Activated CD8-positive, alpha-beta memory T cell treated with anti-CD3 and anti-CD28 coated beads, Interleukin-2, amount 50 U/mL, for 48 hours (primary cell): ENCODE data around the gene TOMM40.
A peak's percentile ranks its signal among the peaks of the same experiment; 100 is the strongest.

Experiments
- DNase-seq: peaks from one replicate; pipeline ENCODE4 v3.0.0-alpha.2; 2020

TOMM40 gene

DNA sequence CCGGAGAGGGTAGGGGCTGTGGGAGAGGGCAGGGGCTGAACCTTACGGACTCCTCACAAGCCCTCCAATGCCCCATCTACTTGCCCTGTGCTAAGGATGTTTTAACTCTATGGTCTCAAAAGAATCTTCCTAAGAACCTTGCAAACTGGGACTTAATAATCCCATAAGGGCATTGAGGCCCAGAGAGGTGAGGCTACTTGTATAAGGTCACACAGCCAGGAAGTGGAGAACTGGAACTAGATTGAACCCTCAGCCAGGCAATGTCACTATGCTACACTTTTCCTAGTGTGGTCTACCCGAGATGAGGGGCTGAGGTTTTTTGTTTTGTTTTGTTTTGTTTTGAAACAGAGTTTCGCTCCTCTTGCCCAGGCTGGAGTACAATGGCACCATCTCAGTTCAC is 40.5 kb downstream of the TOMM40 start:
- no peak for DNase-seq

DNA sequence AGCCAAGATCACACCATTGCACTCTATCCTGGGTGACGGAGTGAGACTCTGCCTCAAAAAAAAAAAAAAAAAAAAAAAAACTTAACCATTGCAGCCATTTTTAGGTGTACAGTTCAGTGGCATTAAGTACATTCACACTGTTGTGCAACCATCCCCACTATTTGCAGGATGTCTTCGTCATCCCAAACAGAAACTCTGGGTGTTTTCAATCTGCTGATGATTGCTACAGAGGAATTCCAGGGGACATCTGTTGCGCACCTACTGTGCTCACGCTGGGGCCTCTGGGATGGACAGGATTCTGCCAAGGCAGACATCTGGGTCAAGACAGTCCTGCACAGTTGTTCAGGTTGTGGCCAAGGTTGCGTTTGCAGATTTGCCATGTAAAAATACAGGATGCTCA is 48.6 kb downstream of the TOMM40 start:
- DNase-seq = no peak

DNA sequence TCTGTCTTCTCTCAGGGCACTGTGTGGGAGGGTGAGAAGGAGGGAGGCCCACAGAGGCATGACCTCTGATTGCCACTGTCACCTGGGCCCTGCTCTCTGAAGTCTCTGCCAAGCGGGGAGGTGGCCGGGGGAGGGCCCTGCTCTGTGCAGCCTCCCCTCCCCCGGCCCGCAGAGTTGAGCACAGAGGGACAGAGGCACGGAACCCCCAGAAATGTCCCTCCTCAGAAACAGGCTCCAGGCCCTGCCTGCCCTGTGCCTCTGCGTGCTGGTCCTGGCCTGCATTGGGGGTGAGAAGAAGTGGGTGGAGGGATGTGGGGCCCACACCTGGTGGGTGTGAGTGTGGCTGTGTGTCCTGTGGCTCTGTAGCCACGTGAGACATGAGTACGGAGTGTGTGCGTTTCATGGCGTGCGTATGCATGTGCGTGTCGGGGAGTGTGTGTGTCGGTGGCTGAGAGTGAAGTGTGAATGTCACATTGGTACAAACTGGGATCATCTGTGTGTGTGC is 51.1 kb downstream of the TOMM40 start, which contains the start of gene APOC4:
APOC4 (plus strand) TSS at position 171 of the 505 bp plus-strand sequence; CDS start at position 212, 41 bp downstream.
- DNase-seq = no peak

DNA sequence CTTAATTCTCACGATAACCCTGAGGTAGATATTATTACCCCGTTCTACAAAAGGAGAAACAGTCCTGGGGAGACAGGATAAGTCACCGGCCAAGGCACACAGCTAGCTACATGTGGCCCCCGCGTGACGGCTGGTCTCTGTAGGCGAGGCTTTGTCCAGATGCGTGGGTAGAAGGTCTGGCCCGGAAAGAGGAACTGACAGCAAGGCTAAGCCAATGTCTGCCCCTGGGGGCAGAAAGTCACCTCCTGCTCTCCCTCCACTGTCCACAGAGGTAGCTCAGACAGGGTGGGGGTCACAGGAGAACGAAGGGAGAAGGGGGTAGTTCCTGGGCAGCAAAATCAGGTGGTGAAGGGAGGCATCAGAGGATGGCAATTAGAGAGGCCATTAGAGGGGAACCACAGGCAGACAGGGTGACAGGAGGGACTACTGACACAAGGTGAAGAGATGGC is 52.8 kb downstream of the TOMM40 start:
- no peak for DNase-seq

DNA sequence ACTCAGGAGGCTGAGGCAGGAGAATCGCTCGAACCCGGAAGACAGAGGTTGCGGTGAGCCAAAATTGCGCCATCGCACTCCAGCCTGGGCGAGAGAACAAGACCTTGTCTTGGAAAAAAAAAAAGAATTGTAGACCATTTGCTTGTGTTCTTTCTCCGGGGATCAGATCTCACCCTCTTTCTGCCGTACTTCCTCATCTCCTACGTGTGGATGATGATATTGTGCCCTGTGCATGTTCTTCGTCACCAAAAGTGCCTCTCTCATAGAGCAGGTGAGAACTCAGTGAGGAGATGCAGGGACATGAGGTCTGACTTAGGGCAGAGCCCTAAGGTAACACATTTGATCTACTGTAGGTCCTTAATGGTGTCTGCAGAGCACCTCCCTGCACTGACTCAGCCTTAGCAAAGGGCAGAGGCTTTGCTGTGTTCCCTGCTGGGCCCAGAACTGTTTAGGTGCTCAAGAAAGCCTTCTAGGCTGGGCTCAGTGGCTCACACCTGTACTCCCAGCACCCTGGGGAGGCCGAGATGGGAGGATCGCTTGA is 56.1 kb downstream of the TOMM40 start:
- no peak for DNase-seq

DNA sequence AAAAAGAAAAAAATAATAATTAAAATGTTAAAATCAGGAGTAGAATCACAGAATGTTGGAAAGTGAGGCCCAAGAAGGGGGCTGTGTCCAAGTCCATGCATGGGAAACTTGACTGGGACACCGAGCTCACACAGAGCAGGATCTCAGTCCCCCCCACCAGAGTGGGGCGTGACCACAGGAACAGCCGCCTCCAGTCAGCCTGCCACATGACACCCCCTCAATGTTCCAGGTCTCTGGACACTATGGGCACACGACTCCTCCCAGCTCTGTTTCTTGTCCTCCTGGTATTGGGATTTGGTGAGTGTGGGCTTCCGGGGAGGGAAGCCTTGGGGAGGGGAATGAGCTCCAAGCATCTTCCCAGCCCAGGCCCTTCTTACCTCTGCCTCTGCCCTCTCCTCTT is 57.2 kb downstream of the TOMM40 start:
- DNase-seq = no peak

DNA sequence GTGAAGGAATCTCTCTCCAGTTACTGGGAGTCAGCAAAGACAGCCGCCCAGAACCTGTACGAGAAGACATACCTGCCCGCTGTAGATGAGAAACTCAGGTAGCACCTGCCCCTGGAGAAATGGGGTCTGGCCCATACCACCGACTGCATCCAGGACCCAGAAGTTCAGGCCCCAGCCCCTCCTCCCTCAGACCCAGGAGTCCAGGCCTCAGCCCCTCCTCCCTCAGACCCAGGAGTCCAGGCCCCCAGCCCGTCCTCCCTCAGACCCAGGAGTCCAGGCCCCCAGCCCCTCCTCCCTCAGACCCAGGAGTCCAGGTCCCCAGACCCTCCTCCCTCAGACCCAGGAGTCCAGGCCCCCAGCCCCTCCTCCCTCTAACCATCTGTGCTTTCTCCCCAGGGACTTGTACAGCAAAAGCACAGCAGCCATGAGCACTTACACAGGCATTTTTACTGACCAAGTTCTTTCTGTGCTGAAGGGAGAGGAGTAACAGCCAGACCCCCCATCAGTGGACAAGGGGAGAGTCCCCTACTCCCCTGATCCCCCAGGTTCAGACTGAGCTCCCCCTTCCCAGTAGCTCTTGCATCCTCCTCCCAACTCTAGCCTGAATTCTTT is 57.8 kb downstream of the TOMM40 start:
- no peak for DNase-seq

DNA sequence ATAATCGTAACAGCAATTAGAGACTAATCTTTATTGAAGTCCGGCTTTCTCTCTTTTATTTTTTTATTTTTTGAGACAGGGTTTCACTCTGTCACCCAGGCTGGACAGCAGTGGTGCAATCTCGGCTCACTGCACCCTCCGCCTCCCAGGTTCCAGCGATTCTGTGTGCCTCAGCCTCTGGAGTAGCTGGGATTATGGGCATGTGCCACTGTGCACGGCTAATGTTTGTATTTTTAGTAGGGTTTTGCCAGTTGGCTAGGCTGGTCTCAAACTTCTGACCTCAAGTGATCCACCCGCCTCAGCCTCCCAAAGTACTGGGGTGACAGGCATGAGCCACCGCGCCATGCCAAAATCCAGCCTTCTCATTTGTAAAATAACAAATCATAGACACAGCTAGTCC is 58.5 kb downstream of the TOMM40 start:
- DNase-seq = no peak

DNA sequence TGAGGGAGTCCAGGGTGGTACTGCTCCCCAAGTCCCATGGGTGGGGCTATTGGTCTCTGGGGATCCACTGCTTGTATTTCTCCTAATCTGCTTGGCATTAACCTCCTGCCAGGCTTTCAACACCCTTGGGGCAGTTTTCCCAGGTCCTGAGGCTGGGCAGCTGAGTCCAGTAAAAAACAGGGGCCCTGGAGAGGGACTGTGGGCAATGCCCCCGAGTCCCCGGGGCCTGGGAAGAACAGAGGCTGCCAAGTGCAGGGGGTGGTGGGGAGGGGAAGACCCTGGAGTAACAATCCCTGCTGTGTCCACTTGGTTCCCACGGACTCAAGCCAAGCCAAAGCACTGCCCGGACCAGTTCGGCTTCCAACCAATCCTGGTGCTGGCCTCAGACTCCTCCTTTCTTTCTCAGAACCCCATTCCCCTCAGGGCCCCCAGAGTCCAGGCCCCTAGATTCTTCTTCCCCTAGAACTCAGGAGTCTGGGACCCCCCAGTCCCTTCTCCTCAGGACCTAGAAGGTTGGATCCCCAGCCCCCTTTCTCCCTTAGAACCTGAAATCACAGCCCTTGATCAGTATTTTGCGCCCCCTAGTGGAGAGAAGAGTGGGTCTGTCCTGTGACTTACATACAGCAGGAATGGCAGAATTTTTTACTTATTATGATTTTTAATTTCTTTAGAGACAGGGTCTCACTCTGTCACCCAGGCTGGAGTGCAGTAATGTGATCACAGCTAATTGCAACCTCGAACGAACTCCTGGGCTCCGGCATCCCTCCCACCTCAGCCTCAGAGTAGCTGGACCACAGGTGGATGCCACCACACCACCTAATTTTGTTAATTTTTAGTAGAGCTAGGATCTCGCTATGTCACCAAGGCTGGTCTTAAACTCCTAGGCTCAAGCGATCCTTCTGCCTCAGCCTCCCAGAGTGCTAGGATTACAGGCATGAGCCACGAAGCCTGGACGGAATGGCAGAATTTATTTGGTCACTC is 60.4 kb downstream of the TOMM40 start:
- peak; percentile 71 for DNase-seq
